C4-2B (cell line): ENCODE data around the gene KRT39.
"Not testable (repeated sequence)": the region's sequence is repeated elsewhere in the genome, so short reads cannot be mapped to it uniquely, and the experiment has no call there.

Experiments
- H3K27ac ChIP-seq: fragments of 450-650 bp; 2 replicates; pipeline ENCODE4 v1.5.1; 2017
- CTCF ChIP-seq: fragments of 450-650 bp; conservative IDR thresholded peaks from 2 replicates; pipeline ENCODE4 v1.5.1; 2017; ENCODE audit warnings: mild to moderate bottlenecking
- ZFX ChIP-seq: fragments of 450-650 bp; IDR thresholded peaks from 2 replicates; pipeline ENCODE4 v1.6.1; 2017

The KRT39 gene

GRCh38 chr17:41008811-41009210 is 42.1 kb upstream of the KRT39 start, which contains the start of gene KRTAP3-1:
TSS of gene KRTAP3-1 (minus strand) at chr17:41009128. CDS start at chr17:41009074, 54 bp downstream.
- H3K27ac ChIP-seq: no peak within 1 kb of the TSS
- no peak for TF ChIP-seq ZFX
- no peak for TF ChIP-seq CTCF

- no peak overlapping the region for H3K27ac ChIP-seq
- TF ChIP-seq ZFX (no peak), CTCF (no peak)
Measured at GRCh38 chr17:41004397-41004796, 37.6 kb upstream of the KRT39 start.

GRCh38 chr17:41003926-41004325 is 37.2 kb upstream of the KRT39 start:
- no peak for TF ChIP-seq CTCF
- TF ChIP-seq ZFX: no peak
- no peak overlapping the region for H3K27ac ChIP-seq

GRCh38 chr17:41002814-41003213 is 36.1 kb upstream of the KRT39 start:
- no peak for TF ChIP-seq ZFX
- no peak for TF ChIP-seq CTCF
- no peak overlapping the region for H3K27ac ChIP-seq

GRCh38 chr17:41001795-41002194 is 35.0 kb upstream of the KRT39 start:
- TF ChIP-seq ZFX: no peak
- TF ChIP-seq CTCF: no peak
- no peak overlapping the region for H3K27ac ChIP-seq

GRCh38 chr17:40999563-40999962 is 32.8 kb upstream of the KRT39 start, which contains the start of gene KRTAP3-2:
TSS of gene KRTAP3-2 (minus strand) at chr17:40999906. CDS start at chr17:40999853, 53 bp downstream.
- H3K27ac ChIP-seq: not testable (repeated sequence)

- H3K27ac ChIP-seq: no peak overlapping the region
- TF ChIP-seq ZFX (no peak), CTCF (no peak)
Measured at GRCh38 chr17:40997361-40997760, 30.6 kb upstream of the KRT39 start.

- no peak overlapping the region for H3K27ac ChIP-seq
- no peak for TF ChIP-seq ZFX
Measured at GRCh38 chr17:40996829-40997228, 30.1 kb upstream of the KRT39 start.

- no peak overlapping the region for H3K27ac ChIP-seq
- TF ChIP-seq CTCF: no peak
- TF ChIP-seq ZFX: no peak
Measured at GRCh38 chr17:40995116-40995515, 28.4 kb upstream of the KRT39 start.
